SK-N-MC (cell line): ENCODE measurements around the gene ADPRM.

Experiments
- FOXP2 ChIP-seq: optimal IDR thresholded peaks from 2 replicates; pipeline ENCODE3; 2011; ENCODE audit warnings: mild to moderate bottlenecking, moderate library complexity; ENCODE audit not compliant: insufficient read depth; ENCODE audit errors: extremely low read length, control extremely low read depth
- POLR2AphosphoS5 ChIP-seq: IDR thresholded peaks from 2 replicates; pipeline ENCODE4 v1.6.1; 2012; ENCODE audit warnings: mild to moderate bottlenecking, low read depth, low read length, borderline replicate concordance

- TF ChIP-seq POLR2AphosphoS5 (no peak), FOXP2 (no peak)
Measured at GRCh38 chr17:10735251-10735650, 37.9 kb downstream of the ADPRM start.
